ENCODE measurements around the gene GPR35. TPM values are rescaled to one million over a fixed set of nuclear protein-coding genes. Genes with fewer than 3 reads are reported as not detected.

GPR35 gene
- total and polyA plus RNA-seq, 2 donors (not counting 3 experiments of a cell fraction or from before 2014, with no cell fraction given), result 0.18 to 0.33 TPM

DNA sequence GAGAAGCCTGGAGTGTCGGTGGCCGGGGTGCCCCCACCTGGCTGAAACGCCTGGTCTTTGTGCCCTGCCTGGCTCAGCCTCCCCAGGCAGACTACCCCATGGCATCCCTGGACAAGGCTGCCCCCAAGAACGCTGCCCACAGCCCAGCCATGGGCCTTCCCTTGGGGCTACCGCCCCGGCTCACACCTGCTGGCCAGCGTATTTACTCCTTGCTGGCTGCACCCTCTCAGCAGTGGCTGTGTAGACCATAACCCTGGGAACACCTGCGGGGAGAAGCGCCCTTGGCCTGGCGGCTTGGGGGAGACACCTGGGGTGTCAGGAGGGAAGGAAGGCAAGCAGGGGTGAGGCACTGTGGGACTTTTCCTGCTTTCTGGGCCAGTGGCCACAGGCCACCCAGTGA lies 21.4 kb upstream of the GPR35 start:
- dilution Hi-C loops (cut with MboI; ENCODE audit: extremely low pct_ligation_motif_present, low sequenced_read_pairs) (no loop called here), intact Hi-C loops (cut with micrococcal nuclease) (loop anchor here (1.0 to 5.0 kb wide), 2 partner anchors 38 to 308 kb away; no protein-coding TSS in a partner anchor)
- no TSS peak for BruUV-seq (replicated peaks)
- Histone ChIP-seq H3K4me3 (replicated peaks in 1 of 3; ENCODE audit: insufficient read depth in 1 of 3, low read depth in 1 of 3, low read length in 3 of 3) (no peak overlapping the region), H3K4me2 (ENCODE audit: insufficient read depth, low read length) (no peak overlapping the region), H3K9ac (replicated peaks; ENCODE audit: extremely low read depth, insufficient read depth, low read length) (no peak overlapping the region), H4K20me1 (replicated peaks; ENCODE audit: control insufficient read depth, extremely low read depth, insufficient read depth, low read length) (no peaks in the 10 kb centered on the region), H3K4me1 (ENCODE audit: control insufficient read depth, extremely low read depth, insufficient read depth, low read length) (peaks cover 2% of the 10 kb centered on the region), H3K27ac (ENCODE audit: insufficient read depth, low read depth, low read length) (no peak overlapping the region), H3K36me3 (ENCODE audit: control insufficient read depth in 2 of 2, extremely low read depth in 1 of 2, insufficient read depth in 2 of 2, low read length in 2 of 2) (peaks cover 0 to 4% of the 10 kb centered on the region in 2 experiments), H3K9me1 (replicated peaks; ENCODE audit: control insufficient read depth, extremely low read depth, insufficient read depth, low read length) (no peaks in the 10 kb centered on the region), H2AFZ (ENCODE audit: low read depth, low read length) (no peak overlapping the region), H3K79me2 (ENCODE audit: control insufficient read depth, insufficient read depth, low read length) (no peaks in the 10 kb centered on the region), H3K27me3 (ENCODE audit: control insufficient read depth in 2 of 2, insufficient read depth in 2 of 2, low read length in 2 of 2) (no peaks in the 10 kb centered on the region), H3K9me3 (replicated peaks; ENCODE audit: control insufficient read depth, insufficient read depth, low read length) (no peaks in the 10 kb centered on the region)
- FAIRE-seq (no peak), DNase-seq (ENCODE audit: low read depth, low spot score) (no peak)
- no peak for TF ChIP-seq POLR2AphosphoS5 (IDR thresholded peaks at IDR 0.05; ENCODE audit: insufficient read depth, low read depth, low read length)
- no peak for TF ChIP-seq MYC (IDR thresholded peaks at IDR 0.05; ENCODE audit: low read depth, low read length)
- TF ChIP-seq POLR2A (IDR thresholded peaks at IDR 0.05; ENCODE audit: low read depth, low read length), result no peak
- TF ChIP-seq GATA2 (IDR thresholded peaks at IDR 0.05; ENCODE audit: insufficient read depth, insufficient read length, low read depth, low read length), result no peak
- no peak for TF ChIP-seq EZH2 (IDR thresholded peaks at IDR 0.05; ENCODE audit: borderline replicate concordance, low read depth, low read length, severe bottlenecking)
- TF ChIP-seq, protein P1, sequence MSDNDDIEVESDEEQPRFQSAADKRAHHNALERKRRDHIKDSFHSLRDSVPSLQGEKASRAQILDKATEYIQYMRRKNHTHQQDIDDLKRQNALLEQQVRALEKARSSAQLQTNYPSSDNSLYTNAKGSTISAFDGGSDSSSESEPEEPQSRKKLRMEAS (IDR thresholded peaks at IDR 0.05; ENCODE audit: insufficient read depth, insufficient read length), result no peak
- no peak for TF ChIP-seq JUN (IDR thresholded peaks at IDR 0.05; ENCODE audit: borderline replicate concordance, insufficient read depth, insufficient read length, low read depth)
- no peak for TF ChIP-seq FOS (IDR thresholded peaks at IDR 0.05; ENCODE audit: borderline replicate concordance, insufficient read depth, low read length)
- TF ChIP-seq, protein P2, sequence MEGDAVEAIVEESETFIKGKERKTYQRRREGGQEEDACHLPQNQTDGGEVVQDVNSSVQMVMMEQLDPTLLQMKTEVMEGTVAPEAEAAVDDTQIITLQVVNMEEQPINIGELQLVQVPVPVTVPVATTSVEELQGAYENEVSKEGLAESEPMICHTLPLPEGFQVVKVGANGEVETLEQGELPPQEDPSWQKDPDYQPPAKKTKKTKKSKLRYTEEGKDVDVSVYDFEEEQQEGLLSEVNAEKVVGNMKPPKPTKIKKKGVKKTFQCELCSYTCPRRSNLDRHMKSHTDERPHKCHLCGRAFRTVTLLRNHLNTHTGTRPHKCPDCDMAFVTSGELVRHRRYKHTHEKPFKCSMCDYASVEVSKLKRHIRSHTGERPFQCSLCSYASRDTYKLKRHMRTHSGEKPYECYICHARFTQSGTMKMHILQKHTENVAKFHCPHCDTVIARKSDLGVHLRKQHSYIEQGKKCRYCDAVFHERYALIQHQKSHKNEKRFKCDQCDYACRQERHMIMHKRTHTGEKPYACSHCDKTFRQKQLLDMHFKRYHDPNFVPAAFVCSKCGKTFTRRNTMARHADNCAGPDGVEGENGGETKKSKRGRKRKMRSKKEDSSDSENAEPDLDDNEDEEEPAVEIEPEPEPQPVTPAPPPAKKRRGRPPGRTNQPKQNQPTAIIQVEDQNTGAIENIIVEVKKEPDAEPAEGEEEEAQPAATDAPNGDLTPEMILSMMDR (IDR thresholded peaks at IDR 0.05; ENCODE audit: extremely low read depth in 1 of 2, insufficient read depth in 1 of 2, low read depth in 1 of 2, low read length in 2 of 2), result no peak
- ChIA-PET POLR2A (no interaction called here), CTCF (interaction anchor here (1.0 to 1.6 kb wide), 5 partner anchors 13 to 237 kb away, joined by 3 to 10 read pairs (median 4); partner anchors contain the start of gene CAPN10)

Measured in endothelial cell of umbilical vein (primary cell).